Neutrophil (primary cell): ENCODE measurements around the gene RFC2.
"Not testable (repeated sequence)": the region's sequence is repeated elsewhere in the genome, so short reads cannot be mapped to it uniquely, and the experiment has no call there.

Experiments used
- H3K27ac ChIP-seq: fragments of 200-600 bp; sonication (generic); 2 replicates; pipeline ENCODE4 v1.5.1; 2016; ENCODE audit warnings: mild to moderate bottlenecking, moderate library complexity
- H3K27me3 ChIP-seq: fragments of 200-600 bp; sonication (generic); 2 replicates; pipeline ENCODE4 v1.6.0; 2016; ENCODE audit warnings: mild to moderate bottlenecking
- H3K36me3 ChIP-seq: fragments of 200-600 bp; sonication (generic); 2 replicates; pipeline ENCODE4 v1.5.1; 2017
- H3K4me1 ChIP-seq, 2 experiments: fragments of 200-600 bp in 1 of 2; sonication (generic) in 1 of 2; 1 replicate in 1 of 2; 2 replicates in 1 of 2; pipeline versions ENCODE4 v1.5.1 to v1.6.1; 2013 to 2016; ENCODE audit warnings: low read depth in 1 of 2, low read length in 1 of 2, mild to moderate bottlenecking in 1 of 2, moderate library complexity in 1 of 2; ENCODE audit not compliant: control insufficient read depth in 1 of 2, insufficient read depth in 1 of 2
- H3K4me3 ChIP-seq, 2 experiments: fragments of 200-600 bp in 1 of 2; sonication (generic) in 1 of 2; 1 replicate in 1 of 2; 2 replicates in 1 of 2; pipeline ENCODE4 v1.5.1; 2013 to 2016; ENCODE audit warnings: low read depth in 1 of 2, low read length in 1 of 2, mild to moderate bottlenecking in 1 of 2, moderate library complexity in 1 of 2
- H3K9me3 ChIP-seq: fragments of 200-600 bp; sonication (generic); 2 replicates; pipeline ENCODE4 v1.5.1; 2016
- TF ChIP-seq, protein P1 (sequence below): fragments of 200-600 bp; sonication (generic); IDR thresholded peaks from 2 replicates; pipeline ENCODE4 v1.5.1; 2016; ENCODE audit warnings: antibody characterized with exemption

RFC2 gene

DNA sequence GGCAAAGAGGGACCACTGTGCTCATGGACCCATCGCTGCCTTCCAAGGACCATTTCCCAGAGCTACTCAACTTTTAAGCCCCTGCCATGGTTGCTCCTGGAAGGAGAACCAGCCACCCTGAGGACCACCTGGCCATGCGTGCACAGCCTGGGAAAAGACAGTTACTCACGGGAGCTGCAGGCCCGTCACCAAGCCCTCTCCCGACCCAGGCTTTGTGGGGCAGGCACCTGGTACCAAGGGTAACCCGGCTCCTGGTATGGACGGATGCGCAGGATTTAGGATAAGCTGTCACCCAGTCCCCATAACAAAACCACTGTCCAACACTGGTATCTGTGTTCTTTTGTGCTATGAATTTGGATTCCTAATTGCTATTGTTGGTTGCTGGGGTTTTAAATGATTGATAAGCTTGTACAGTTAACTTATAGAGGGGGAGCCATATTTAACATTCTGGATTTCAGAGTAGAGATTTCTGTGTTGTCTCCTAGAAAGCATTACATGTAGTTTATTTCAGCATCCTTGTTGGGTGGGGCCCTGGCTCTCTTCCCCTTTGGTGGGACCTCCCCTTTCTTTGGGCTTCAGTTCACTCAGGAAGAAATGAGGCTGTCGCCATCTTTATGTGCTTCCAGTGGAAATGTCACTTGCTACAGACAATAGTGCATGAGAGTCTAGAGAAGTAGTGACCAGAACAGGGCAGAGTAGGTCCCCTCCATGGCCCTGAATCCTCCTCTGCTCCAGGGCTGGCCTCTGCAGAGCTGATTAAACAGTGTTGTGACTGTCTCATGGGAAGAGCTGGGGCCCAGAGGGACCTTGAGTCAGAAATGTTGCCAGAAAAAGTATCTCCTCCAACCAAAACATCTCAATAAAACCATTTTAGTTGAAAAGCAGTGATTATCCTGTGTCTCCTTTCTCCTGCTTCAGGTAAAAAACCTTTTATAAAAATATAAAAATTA lies 25.0 kb downstream of the RFC2 start:
- Histone ChIP-seq H3K27ac (peak overlapping the region; percentile 88), H3K36me3 (peaks cover 60% of the 10 kb centered on the region), H3K27me3 (no peaks in the 10 kb centered on the region), H3K9me3 (no peaks in the 10 kb centered on the region), H3K4me3 (peak overlapping the region in 1 of 2 experiments; percentile 31), H3K4me1 (peaks cover 60 to 73% of the 10 kb centered on the region in 2 experiments)
- TF ChIP-seq, protein P1, sequence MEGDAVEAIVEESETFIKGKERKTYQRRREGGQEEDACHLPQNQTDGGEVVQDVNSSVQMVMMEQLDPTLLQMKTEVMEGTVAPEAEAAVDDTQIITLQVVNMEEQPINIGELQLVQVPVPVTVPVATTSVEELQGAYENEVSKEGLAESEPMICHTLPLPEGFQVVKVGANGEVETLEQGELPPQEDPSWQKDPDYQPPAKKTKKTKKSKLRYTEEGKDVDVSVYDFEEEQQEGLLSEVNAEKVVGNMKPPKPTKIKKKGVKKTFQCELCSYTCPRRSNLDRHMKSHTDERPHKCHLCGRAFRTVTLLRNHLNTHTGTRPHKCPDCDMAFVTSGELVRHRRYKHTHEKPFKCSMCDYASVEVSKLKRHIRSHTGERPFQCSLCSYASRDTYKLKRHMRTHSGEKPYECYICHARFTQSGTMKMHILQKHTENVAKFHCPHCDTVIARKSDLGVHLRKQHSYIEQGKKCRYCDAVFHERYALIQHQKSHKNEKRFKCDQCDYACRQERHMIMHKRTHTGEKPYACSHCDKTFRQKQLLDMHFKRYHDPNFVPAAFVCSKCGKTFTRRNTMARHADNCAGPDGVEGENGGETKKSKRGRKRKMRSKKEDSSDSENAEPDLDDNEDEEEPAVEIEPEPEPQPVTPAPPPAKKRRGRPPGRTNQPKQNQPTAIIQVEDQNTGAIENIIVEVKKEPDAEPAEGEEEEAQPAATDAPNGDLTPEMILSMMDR: no peak

DNA sequence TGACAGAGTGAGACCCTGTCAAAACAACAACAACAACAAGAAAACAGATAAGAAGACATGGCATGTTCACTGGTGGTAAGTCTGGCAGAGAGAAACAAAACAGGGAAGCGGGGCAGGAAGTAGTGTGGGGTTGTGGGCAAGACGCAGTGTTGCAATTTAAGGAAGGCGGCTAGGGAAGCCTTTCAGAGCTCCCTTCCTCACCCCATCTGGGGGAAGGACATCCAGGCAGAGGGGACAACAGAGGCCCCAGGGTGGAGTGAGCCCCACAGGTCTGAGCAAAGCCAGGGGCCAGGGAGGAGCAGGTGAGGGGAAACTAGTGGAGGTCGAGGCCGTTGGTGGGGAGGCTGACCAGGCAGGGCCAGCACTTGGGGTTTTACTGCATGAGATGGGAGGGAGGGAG lies 27.6 kb downstream of the RFC2 start:
- Histone ChIP-seq H3K4me3 (peak overlapping the region; percentile 46 to 57), H3K36me3 (peaks cover 64% of the 10 kb centered on the region), H3K9me3 (no peaks in the 10 kb centered on the region), H3K27ac (peak overlapping the region; percentile 93), H3K4me1 (peaks cover 60 to 77% of the 10 kb centered on the region in 2 experiments), H3K27me3 (no peaks in the 10 kb centered on the region)
- TF ChIP-seq, protein P1: no peak

DNA sequence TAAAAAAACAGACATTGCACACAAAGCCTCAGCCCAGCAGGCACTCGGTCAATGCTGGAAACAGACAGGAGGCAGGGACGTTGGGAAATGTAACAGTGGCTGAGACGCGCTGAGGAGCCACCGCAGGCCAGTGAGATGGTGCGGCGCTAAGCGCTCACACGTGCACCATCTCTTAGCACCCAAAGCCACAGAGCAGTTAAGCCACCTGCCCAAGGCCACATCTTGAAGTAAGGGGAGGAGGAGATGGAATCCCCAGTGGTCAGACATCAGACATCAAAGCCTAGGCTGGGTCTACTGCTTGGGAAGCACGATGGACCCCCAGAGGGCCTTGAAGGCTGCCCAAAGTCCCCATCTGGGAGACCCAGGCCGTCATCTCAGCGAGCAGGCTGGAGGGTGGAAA lies 28.8 kb downstream of the RFC2 start:
- H3K4me3 ChIP-seq: peak overlapping the region in 1 of 2 experiments; percentile 57
- peaks cover 71% of the 10 kb centered on the region for H3K36me3 ChIP-seq
- H3K27ac ChIP-seq: peak overlapping the region; percentile 93
- TF ChIP-seq, protein P1: no peak
- H3K4me1 ChIP-seq: peaks cover 55 to 72% of the 10 kb centered on the region in 2 experiments
- no peaks in the 10 kb centered on the region for H3K27me3 ChIP-seq
- no peaks in the 10 kb centered on the region for H3K9me3 ChIP-seq

DNA sequence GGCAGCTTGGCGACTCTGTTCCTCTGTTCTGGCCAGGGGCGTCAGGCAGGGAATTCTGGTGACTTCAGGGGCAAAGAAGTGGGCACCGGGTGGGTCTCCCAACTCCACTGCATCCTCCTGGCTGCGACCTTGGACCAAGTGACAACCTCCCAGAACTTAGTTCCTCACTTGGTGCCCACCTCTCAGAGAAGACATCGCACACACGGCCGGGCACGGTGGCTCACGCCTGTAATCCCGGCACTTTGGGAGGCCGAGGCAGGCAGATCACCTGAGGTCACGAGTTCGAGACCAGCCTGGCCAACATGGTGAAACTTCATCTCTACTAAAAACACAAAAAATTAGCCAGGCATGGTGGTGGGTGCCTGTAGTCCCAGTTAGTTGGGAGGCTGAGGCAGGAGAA lies 29.3 kb downstream of the RFC2 start:
- Histone ChIP-seq H3K36me3 (peaks cover 76% of the 10 kb centered on the region), H3K27ac (peak overlapping the region; percentile 93), H3K4me3 (peak overlapping the region in 1 of 2 experiments; percentile 57), H3K4me1 (peaks cover 55 to 72% of the 10 kb centered on the region in 2 experiments)
- H3K27me3 ChIP-seq, H3K9me3 ChIP-seq: not testable (repeated sequence)

DNA sequence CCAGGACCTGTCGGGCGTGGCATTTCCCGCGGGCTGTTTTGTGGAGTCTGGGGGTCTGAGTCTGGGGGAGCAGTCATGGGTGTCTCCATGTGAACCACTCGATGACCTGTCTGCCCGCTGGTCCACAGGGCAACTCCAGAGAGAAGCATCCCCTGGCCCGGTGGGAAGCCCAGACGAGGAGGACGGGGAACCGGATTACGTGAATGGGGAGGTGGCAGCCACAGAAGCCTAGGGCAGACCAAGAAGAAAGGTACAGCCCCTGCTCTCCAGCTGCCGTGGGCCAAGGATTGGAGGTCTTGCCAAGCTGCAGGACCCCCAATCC lies 29.7 kb downstream of the RFC2 start:
- H3K4me1 ChIP-seq: peaks cover 55 to 72% of the 10 kb centered on the region in 2 experiments
- no peaks in the 10 kb centered on the region for H3K9me3 ChIP-seq
- no peak overlapping the region for H3K4me3 ChIP-seq
- TF ChIP-seq, protein P1: no peak
- peaks cover 77% of the 10 kb centered on the region for H3K36me3 ChIP-seq
- no peaks in the 10 kb centered on the region for H3K27me3 ChIP-seq
- peak overlapping the region; percentile 93 for H3K27ac ChIP-seq
